ENCODE measurements around the gene CTPS1.

Gene CTPS1

GRCh38 chr1:40971966-40972365 lies 7.5 kb upstream of the CTPS1 start:
- no peak for DNase-seq

GRCh38 chr1:40973912-40974311 lies 5.6 kb upstream of the CTPS1 start:
- DNase-seq = no peak

DNA sequence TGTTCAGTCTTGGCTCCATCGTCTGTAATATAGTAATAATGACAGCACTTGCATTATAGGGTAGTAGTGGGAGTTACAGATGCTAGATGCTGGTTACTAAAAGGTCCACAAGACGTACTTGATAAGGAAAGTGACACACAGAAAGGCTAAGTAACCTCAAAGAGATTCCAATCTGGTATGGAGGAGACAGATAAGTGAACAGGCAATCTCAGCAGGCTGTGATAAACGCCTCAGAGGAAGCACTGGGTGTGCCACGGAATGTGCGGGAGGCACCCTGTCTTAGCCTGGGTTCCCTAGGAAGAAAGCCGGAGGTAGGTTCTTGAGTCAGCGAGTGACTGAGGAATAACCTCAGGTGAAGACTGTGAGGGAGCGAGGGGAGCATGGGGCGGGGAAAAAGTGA lies 4.6 kb upstream of the CTPS1 start:
- DNase-seq = no peak

DNA sequence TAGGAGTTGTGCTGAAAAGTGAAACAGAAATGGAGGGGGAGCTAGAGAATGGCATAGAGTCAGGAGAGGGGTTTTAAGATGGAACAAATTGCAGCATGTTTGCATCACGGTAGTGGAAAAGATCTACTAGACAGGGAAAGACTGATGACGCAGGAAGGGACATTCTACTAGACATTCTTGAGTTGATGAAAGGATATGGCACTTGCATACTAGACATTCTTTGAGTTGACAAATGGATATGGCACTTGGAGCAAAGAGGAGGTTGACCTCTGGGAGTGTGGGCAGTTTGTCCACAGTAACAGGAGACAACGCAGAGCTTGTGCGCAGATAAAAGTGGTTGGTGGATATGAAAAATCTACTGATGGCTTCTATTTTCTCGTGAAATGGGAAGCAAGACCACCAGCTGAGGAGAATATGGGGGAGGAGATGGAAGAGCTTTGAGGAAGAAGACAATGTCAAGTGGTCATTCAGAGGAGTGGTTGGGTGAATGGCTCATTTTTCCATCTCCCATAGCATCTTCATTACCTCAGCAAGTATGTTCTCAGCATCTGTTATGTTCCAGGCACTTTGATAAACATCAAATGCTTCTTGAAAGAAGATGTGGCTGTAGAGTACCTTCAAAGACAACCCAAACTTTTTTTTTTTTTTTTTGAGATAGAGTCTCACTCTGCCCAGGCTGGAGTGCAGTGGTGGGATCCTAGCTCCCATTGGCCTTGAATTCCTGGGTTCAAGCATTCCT lies 2.4 kb upstream of the CTPS1 start:
- DNase-seq = no peak

DNA sequence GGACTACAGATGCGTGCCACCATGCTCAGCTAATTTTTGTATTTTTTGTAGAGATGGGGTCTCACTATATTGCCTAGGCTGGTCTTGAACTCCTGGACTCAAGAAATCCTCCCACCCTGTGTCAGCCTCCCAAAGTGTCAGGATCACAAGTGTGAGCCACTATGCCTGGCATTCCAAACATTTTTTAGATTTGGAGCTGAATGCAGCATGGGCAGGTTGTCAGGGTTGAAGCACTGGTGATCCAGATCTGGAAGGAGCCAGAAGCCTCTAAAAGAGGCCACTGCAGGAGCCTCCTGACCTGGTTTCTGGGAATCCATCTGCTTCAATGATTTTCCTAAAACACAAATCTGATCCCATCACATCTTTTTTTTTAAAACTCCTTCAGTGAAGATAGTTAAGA lies 1.8 kb upstream of the CTPS1 start:
- DNase-seq = no peak

DNA sequence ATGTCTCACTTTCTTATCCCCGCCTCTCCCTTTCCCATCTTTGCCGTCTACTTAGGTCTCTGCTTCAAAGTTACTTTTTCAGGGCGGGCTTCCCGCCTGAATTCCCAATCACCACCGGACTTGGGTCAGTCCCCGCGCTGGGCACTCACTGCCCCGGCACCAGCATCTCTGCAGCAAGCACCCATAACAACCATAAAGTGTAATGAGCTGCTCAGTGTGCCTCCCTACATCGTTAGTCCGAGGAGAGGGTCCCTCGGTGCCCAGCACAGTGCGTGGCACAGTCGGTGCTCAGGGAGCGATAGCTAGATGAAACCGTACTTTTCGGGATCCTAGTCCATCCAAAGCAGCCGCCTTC lies 633 bp upstream of the CTPS1 start:
- DNase-seq = no peak

- peak in 1 of 4 experiments; percentile 44 for DNase-seq
Measured at GRCh38 chr1:40980068-40980452, 564 bp downstream of the CTPS1 start.

DNA sequence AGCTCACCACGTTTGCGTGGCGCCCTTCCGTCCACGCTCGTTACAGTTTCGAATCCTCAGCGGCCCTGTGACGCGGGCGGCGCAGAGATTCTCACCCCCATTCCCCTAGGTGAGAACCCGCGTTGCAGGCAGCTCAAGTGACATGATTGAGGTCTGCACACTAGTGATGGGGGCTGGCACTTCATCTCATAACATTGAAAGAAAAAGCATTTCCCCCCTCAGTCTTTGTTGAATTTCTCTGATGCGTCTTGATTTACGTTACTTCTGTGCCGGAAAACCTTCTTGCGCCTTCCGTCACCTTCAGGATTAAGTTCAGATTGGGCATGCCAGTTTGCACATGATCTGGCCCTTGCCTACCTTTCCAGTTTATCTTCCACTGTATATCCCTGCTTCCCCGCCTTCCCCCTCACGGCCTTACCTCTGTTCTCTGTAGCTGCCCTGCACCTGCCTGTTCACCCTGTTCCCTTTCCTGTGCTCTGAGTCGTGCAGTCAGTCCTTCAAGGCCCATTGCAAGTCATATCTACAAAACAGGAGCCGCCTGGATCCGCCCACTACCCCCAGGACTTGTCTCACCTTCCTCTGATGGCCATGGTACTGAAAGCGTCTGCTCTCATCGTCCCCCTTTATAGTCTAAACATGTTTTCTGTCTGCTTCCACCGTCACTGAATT lies 1.1 kb downstream of the CTPS1 start:
- peak in 3 of 4 experiments; percentile 27 to 51 (median 44) for DNase-seq

DNA sequence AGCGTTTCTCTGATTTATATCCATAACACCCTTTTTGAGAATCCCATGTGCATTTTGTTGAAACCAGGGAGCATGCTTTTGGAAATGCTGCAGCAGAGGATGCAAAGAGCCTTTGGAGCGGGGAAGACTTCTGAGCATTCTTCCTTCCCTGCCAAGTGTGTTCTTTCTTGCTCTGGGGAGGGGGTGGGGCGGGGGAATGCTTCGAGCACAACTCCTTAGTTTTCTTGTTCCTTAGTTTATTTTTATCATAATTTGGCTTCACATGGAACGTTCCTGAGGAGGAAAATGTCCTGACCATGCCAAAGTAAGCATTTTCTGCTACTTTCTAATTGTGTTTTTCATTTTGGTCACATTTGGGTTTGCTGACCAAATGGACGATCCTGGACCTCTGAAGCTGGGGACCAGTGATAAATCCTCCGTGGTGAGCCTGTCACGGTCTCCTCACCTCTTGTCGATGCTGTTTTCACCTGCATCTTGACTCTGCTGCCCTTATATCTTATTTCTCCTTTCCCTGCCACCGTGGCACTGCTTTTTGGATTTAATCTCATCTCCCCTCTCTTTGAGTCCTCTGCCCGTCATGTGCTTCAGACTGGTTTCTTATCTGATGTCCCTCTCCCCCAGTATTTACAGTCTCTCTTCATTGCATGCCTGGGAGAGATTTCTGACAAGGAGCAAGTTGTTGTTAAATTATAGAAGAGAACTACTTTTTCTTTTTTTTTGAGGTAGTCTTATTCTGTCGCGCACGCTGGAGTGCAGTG lies 2.4 kb downstream of the CTPS1 start:
- no peak for DNase-seq

DNA sequence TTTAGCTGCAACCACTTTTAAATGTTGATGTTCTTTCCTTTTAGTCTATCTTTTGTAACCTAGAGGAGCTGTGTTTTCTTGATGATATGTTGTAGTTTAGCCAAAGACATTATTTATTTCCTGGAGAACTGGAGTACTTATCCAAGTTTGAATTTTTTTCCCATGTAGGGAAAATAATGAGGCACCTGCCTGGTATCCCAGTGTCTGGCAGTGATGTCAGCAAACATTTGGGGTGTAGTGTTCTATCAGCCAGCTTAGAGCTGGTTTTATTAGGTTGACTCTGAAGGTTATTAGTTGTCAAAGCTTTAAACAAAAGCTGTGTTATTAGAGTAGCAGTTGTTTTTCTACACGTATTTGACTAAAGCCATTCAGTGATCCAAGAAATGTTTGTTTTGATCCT lies 3.2 kb downstream of the CTPS1 start:
- no peak for DNase-seq

GRCh38 chr1:40983286-40983685 lies 3.8 kb downstream of the CTPS1 start:
- no peak for DNase-seq

DNA sequence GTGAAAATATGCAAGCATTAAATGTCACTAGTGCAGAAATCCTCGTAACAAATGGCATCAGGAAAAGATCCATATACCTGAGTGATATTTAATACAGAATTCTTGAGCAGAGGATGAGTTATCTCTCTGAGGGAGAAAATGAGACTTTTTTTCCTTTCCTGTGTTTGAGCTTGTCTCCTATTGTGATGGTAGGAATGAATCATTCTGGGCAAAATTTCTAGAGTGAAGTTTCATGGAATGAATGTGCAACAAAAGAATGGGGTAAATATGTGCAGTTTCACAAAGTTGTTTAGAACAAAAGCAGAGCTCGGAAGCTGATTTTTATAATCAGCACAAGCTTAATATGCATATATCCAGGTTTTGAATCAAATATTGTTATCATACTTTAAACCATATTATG lies 4.6 kb downstream of the CTPS1 start:
- DNase-seq = no peak

- DNase-seq = no peak
Measured at GRCh38 chr1:40984531-40984930, 5.0 kb downstream of the CTPS1 start.

DNA sequence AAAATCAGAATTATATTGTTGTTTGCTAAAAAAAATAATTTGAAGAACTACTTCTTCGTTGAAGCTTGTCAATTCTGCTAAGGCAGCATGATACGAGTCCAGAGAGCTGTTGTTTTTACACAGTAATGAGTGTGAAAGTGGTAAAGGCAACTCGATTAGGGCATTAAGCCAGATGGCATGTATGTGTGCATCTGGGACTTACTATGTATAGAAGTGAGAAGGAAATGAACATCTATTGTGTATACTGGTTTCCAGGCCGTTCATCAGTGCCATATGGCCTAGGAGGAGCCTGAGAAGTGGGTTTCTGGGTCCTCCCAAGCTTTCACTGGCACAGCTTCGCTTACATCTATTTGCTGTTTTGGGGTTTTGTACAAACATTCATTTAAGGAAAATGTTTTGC lies 5.7 kb downstream of the CTPS1 start:
- DNase-seq = no peak

GRCh38 chr1:40985875-40986274 lies 6.4 kb downstream of the CTPS1 start:
- DNase-seq = no peak

- no peak for DNase-seq
Measured at GRCh38 chr1:40986328-40986783, 6.9 kb downstream of the CTPS1 start.

GRCh38 chr1:40986956-40987355 lies 7.5 kb downstream of the CTPS1 start:
- no peak for DNase-seq

DNA sequence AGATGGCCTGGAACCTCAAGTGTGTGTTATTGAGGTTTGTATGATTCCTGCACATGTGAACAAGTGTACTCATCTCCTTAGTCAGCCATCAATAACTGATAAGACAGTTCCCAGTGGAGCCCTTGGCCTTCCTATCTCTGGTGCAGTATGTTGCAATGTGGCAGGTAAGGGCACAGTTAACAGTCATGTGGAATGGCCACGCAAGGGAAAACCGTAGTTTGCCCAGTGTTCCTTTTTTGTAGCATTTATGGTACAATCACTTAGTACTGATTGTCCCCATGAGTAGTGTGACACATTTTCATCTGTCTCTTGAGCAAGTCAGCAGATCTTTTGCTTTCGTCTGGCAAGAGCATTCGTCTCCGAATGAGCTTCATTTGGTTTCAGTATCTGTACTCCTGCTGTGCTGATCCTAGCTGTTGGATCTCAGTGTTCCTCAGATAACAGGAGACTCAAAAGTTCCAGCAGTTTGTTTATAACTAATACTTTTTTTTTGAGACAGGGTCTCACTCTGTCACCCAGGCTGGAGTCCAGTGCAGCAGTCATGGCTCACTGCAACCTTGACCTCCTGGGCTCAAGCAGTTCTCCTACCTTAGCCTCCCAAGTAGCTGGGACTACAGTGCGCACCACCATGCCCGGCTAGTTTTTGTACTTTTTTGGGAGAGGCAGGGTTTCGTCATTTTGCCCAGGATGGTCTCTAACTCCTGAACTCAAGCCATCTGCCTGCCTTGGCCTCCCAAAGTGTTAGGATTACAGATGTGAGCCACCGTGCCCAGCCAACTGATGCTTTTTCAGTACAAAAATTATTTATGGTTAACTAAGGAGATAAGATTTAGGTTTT lies 8.2 kb downstream of the CTPS1 start:
- DNase-seq = no peak

GRCh38 chr1:40988280-40988679 lies 8.8 kb downstream of the CTPS1 start:
- no peak for DNase-seq

DNA sequence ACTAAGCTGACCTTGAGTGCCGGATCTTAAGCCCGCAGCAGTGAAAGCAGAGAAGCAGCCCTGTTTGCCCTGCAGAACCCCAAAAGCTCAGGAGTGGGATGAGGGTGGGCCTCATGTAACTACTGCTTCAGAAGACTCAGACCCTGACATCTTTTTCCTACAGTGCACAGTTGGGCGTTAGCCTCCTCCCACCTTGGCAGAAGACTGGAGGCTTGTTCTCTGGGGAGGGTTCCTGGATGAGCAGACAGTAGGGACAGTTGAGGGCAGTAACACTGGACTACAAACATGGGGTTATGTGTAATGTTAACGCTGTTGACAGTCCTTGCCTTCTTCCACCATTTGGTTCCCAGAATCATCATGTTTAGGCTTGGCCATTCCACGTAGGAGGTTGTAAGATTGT lies 9.6 kb downstream of the CTPS1 start:
- no peak for DNase-seq

DNA sequence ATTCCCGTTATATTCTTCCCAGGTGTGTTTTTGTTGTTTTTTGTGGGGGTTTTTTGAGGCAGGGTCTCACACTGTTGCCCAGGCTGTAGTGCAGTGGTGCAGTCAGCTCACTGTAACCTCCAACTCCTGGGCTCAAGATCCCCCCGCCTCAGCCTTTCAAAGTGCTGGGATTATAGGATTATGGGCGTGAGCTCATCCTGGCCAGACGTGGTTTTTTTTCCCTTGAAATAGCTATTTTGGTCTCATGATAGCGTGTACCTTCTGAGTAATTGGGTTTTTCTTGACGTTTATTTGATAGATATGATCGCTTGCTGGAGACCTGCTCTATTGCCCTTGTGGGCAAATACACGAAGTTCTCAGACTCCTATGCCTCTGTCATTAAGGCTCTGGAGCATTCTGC lies 17.6 kb downstream of the CTPS1 start:
- no peak for DNase-seq

GRCh38 chr1:40998668-40999067 lies 19.2 kb downstream of the CTPS1 start:
- no peak for DNase-seq

GRCh38 chr1:41003127-41003639 lies 23.7 kb downstream of the CTPS1 start:
- DNase-seq = no peak
